GM12878 (cell line): ENCODE results near the gene RPL13A. TPM values are rescaled to one million over a fixed set of nuclear protein-coding genes. Genes with fewer than 3 reads are reported as not detected.

Experiments used
- ATAC-seq: fragments of 200-7000 bp; cut with Tn5 transposase; 3 replicates; pipeline ENCODE4 v1.9.1; 2020; ENCODE audit warnings: mild to moderate bottlenecking, moderate library complexity
- BruUV-seq: library from RNA; stranded (reverse); fragments of 400-500 nt; replicated peaks from 2 replicates; lab custom pipeline; 2021; lab: Mats Ljungman, UMichigan
- CTCF ChIA-PET: fragments of 300-600 bp; sonication (Branson Sonifier 250); formaldehyde crosslinking; extraction: SDS; loops from one replicate; lab custom pipeline; 2021; ENCODE audit warnings: inconsistent platforms; lab: Yijun Ruan, JAX
- POLR2A ChIA-PET: fragments of 350-600 bp; formaldehyde crosslinking; extraction: SDS; loops from one replicate; lab custom pipeline; 2021; ENCODE audit warnings: inconsistent platforms; lab: Charles Lee
- RAD21 ChIA-PET: fragments of 300-600 bp; sonication (Branson Sonifier 250); formaldehyde crosslinking; loops from one replicate; lab custom pipeline; 2023; ENCODE audit warnings: antibody characterized with exemption; ENCODE audit not compliant: unreplicated experiment; lab: Charles Lee
- SMC1A ChIA-PET: fragments of 300-600 bp; sonication (Branson Sonifier 250); formaldehyde crosslinking; loops from one replicate; lab custom pipeline; 2023; ENCODE audit not compliant: unreplicated experiment, uncharacterized antibody; lab: Charles Lee
- DNase-seq: peaks from one replicate; pipeline ENCODE4 v3.0.0-alpha.2; 2011; ENCODE audit warnings: low read depth, low spot score
- FAIRE-seq: peaks from 3 replicates; lab custom pipeline; 2011; peaks lifted over from hg19 to GRCh38; lab: Jason Lieb, UNC
- H2AFZ ChIP-seq: 2 replicates; pipeline ENCODE4 v1.6.0; 2011; ENCODE audit warnings: low read depth, low read length, control low read depth; ENCODE audit not compliant: control insufficient read depth
- H3K27ac ChIP-seq: 2 replicates; pipeline ENCODE4 v1.5.1; 2011; ENCODE audit warnings: control low read depth; ENCODE audit not compliant: control insufficient read depth, insufficient read depth
- H3K27me3 ChIP-seq, 2 experiments: replicated peaks in 1 of 2; 2 replicates each; pipeline versions ENCODE4 v1.6.0 to v1.6.1; 2011; ENCODE audit warnings: low read length in 1 of 2; ENCODE audit not compliant: control insufficient read depth in 2 of 2, insufficient read depth in 2 of 2
- H3K36me3 ChIP-seq, 2 experiments: 2 replicates each; pipeline ENCODE4 v1.5.1; 2011; ENCODE audit warnings: low read length in 1 of 2; ENCODE audit not compliant: control insufficient read depth in 2 of 2, insufficient read depth in 2 of 2
- H3K4me1 ChIP-seq: 2 replicates; pipeline ENCODE4 v1.6.1; 2011; ENCODE audit warnings: mild to moderate bottlenecking, low read length, moderate library complexity, mixed read lengths; ENCODE audit not compliant: control insufficient read depth, insufficient read depth
- H3K4me2 ChIP-seq: 2 replicates; pipeline ENCODE4 v1.6.0; 2011; ENCODE audit warnings: control low read depth; ENCODE audit not compliant: control insufficient read depth, insufficient read depth
- H3K4me3 ChIP-seq: fragments of 200-600 bp; sonication (generic); 2 replicates; pipeline ENCODE4 v1.5.1; 2016
- H3K79me2 ChIP-seq: 2 replicates; pipeline ENCODE4 v1.6.0; 2011; ENCODE audit warnings: low read length; ENCODE audit not compliant: control insufficient read depth, insufficient read depth
- H3K9ac ChIP-seq: 2 replicates; pipeline ENCODE4 v1.8.0; 2011; ENCODE audit warnings: low read length, control low read depth, mixed read lengths; ENCODE audit not compliant: control insufficient read depth, insufficient read depth
- H3K9me3 ChIP-seq: replicated peaks from 3 replicates; pipeline ENCODE4 v1.5.1; 2011; ENCODE audit warnings: mild to moderate bottlenecking, low read length; ENCODE audit not compliant: control insufficient read depth, insufficient read depth
- H4K20me1 ChIP-seq: 2 replicates; pipeline ENCODE4 v1.6.0; 2011; ENCODE audit not compliant: control insufficient read depth, insufficient read depth
- CHD4 ChIP-seq: fragments of 200-600 bp; sonication (generic); IDR thresholded peaks from 2 replicates; pipeline ENCODE4 v1.6.1; 2016; ENCODE audit warnings: mild to moderate bottlenecking
- CTCF ChIP-seq, 3 experiments: IDR thresholded peaks in 2 of 3; conservative IDR thresholded peaks in 1 of 3; 2 replicates each; pipeline ENCODE4 v1.5.1; 2011; ENCODE audit warnings: low read depth in 3 of 3, low read length in 3 of 3, mild to moderate bottlenecking in 3 of 3, control low read depth in 2 of 3, moderate library complexity in 2 of 3, inconsistent platforms in 1 of 3, mixed read lengths in 1 of 3; ENCODE audit not compliant: control insufficient read depth in 2 of 3, insufficient read depth in 1 of 3; ENCODE audit errors: extremely low read depth in 1 of 3
- MEF2B ChIP-seq: fragments of 450-650 bp; IDR thresholded peaks from 2 replicates; pipeline ENCODE4 v1.6.1; 2018; ENCODE audit warnings: mild to moderate bottlenecking, moderate library complexity; ENCODE audit not compliant: partially characterized antibody, poor library complexity, severe bottlenecking
- RCOR1 ChIP-seq: conservative IDR thresholded peaks from 2 replicates; pipeline ENCODE4 v1.6.1; 2012; ENCODE audit warnings: low read depth, low read length, improper control_type of control experiment
- RELA ChIP-seq: fragments of 450-650 bp; IDR thresholded peaks from 2 replicates; pipeline ENCODE4 v1.8.0; 2014; ENCODE audit warnings: borderline replicate concordance; ENCODE audit not compliant: partially characterized antibody
- REST ChIP-seq: IDR thresholded peaks from 2 replicates; pipeline ENCODE4 v1.6.1; 2012; ENCODE audit warnings: mild to moderate bottlenecking, low read depth, low read length
- STAT1 ChIP-seq: fragments of 450-650 bp; conservative IDR thresholded peaks from 2 replicates; pipeline ENCODE4 v1.6.1; 2014; ENCODE audit warnings: antibody characterized with exemption, mild to moderate bottlenecking
- WGBS: methylation state at CpG from one replicate; pipeline ENCODE4 v1.1.6; 2016; ENCODE audit warnings: low lambda C conversion rate; ENCODE audit not compliant: insufficient replicate concordance, insufficient coverage; ENCODE audit errors: missing lambda C conversion rate; 5-methylcytosine and 5-hydroxymethylcytosine counted together
- in situ Hi-C: fragments of 300-500 bp; cut with MboI; formaldehyde crosslinking; loops from 9 replicates; pipeline ENCODE4 v1.14.3; 2018; ENCODE audit warnings: mixed read lengths
- intact Hi-C: fragments of 100-400 bp; cut with micrococcal nuclease; formaldehyde crosslinking; loops from one replicate; pipeline ENCODE4 v1.14.2; 2022; ENCODE audit not compliant: unreplicated experiment
- polyA plus RNA-seq, 11 experiments: library from polyadenylated mRNA; depleted of rRNA in 4 of 11; unstranded in 6 of 11; stranded (reverse) in 5 of 11; fragments of >200 nt; fragmentation: Nextera tagmentation in 4 of 11; fragmentation: Illumina TruSeq in 1 of 11; extraction: Ambion mirVana in 4 of 11; extraction: Trizol in 1 of 11; gene quantifications; 1 replicate in 1 of 11; 2 replicates in 10 of 11; pipeline versions ENCODE4 v1.2.1 to v1.2.3, GENCODE V29; 2011 to 2016; ENCODE audit warnings: inconsistent platforms in 2 of 11, missing spikeins in 2 of 11, low read depth in 1 of 11
- total RNA-seq, 4 experiments: library from RNA; depleted of rRNA in 3 of 4; stranded (reverse); fragments of >200 nt in 3 of 4; fragmentation: Illumina TruSeq in 1 of 4; extraction: Trizol in 1 of 4; gene quantifications; 2 replicates each; pipeline versions ENCODE4 v1.2.1 to v1.2.3, GENCODE V29; 2013 to 2021
- TF ChIP-seq, protein P1 (sequence below): fragments of 450-650 bp; formaldehyde crosslinking; IDR thresholded peaks from 2 replicates; pipeline ENCODE4 v1.5.0; 2022; ENCODE audit warnings: mild to moderate bottlenecking, missing genetic modification characterization
- TF ChIP-seq, protein P2 (sequence below): fragments of 450-650 bp; formaldehyde crosslinking; IDR thresholded peaks from 2 replicates; pipeline ENCODE4 v1.4.0; 2022; ENCODE audit warnings: mild to moderate bottlenecking, moderate library complexity

The RPL13A gene
- total and polyA plus RNA-seq, 10 of the 15 experiments (the other 5 are each of a cell fraction or from before 2014, with no cell fraction given) = 1,426 to 8,961 (median 4,266) TPM

GRCh38 chr19:49514151-49514550 is 26.7 kb downstream of the RPL13A start (continued):
- TF ChIP-seq, protein P1, sequence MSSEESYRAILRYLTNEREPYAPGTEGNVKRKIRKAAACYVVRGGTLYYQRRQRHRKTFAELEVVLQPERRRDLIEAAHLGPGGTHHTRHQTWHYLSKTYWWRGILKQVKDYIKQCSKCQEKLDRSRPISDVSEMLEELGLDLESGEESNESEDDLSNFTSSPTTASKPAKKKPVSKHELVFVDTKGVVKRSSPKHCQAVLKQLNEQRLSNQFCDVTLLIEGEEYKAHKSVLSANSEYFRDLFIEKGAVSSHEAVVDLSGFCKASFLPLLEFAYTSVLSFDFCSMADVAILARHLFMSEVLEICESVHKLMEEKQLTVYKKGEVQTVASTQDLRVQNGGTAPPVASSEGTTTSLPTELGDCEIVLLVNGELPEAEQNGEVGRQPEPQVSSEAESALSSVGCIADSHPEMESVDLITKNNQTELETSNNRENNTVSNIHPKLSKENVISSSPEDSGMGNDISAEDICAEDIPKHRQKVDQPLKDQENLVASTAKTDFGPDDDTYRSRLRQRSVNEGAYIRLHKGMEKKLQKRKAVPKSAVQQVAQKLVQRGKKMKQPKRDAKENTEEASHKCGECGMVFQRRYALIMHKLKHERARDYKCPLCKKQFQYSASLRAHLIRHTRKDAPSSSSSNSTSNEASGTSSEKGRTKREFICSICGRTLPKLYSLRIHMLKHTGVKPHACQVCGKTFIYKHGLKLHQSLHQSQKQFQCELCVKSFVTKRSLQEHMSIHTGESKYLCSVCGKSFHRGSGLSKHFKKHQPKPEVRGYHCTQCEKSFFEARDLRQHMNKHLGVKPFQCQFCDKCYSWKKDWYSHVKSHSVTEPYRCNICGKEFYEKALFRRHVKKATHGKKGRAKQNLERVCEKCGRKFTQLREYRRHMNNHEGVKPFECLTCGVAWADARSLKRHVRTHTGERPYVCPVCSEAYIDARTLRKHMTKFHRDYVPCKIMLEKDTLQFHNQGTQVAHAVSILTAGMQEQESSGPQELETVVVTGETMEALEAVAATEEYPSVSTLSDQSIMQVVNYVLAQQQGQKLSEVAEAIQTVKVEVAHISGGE (CRISPR knock-in tag) = no peak
- TF ChIP-seq RELA = no peak

DNA sequence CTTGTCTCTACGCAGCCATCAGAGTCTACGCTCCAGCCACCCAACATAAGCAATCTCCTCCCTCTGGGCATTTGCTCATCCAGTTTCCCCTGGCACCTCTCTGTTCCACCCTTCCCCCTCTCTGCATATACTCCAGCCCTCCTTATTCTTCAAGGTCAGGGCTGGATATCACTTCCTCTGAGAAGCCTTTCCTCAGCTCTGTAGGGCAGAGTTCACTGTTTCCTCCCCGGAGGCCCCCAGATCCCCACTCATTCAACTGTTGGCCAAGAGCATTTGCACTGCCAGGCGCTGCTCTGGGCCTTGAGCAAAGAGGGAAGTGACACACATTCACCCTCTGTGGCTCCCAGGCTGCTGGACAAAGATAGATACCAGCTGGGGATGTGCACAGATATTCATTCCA is 28.4 kb downstream of the RPL13A start:
- H3K4me1 ChIP-seq = peaks cover 7% of the 10 kb centered on the region
- H3K36me3 ChIP-seq = no peaks in the 10 kb centered on the region
- ChIA-PET RAD21 (interaction anchor here (1.3 kb wide), 1 partner anchor 31 kb away, joined by 3 read pairs; no protein-coding TSS in a partner anchor), CTCF (interaction anchor here (1.0 kb wide), 1 partner anchor 18 kb away, joined by 3 read pairs; no protein-coding TSS in a partner anchor), POLR2A (no interaction called here), SMC1A (interaction anchor here (1.4 kb wide), 1 partner anchor 31 kb away, joined by 5 read pairs; no protein-coding TSS in a partner anchor)
- ATAC-seq (peak; percentile 30; the same call in 2 of the 3 replicates), FAIRE-seq (no peak), DNase-seq (no peak)
- H3K4me3 ChIP-seq = no peak overlapping the region
- WGBS = 50% methylated on average over 4 of the region's 4 CpGs
- no peaks in the 10 kb centered on the region; a peak in 1 of 4 replicates for H3K27me3 ChIP-seq
- no peak overlapping the region for H3K27ac ChIP-seq
- no peak overlapping the region for H3K9ac ChIP-seq
- H3K9me3 ChIP-seq = no peaks in the 10 kb centered on the region
- no peaks in the 10 kb centered on the region for H3K79me2 ChIP-seq
- intact Hi-C loops (no loop called here), in situ Hi-C loops (no loop called here)
- no peak overlapping the region for H3K4me2 ChIP-seq
- BruUV-seq = no TSS peak
- no peak overlapping the region for H2AFZ ChIP-seq
- no peaks in the 10 kb centered on the region for H4K20me1 ChIP-seq
- no peak for TF ChIP-seq RCOR1
- TF ChIP-seq CHD4 = no peak
- no peak for TF ChIP-seq CTCF (IDR thresholded peaks at IDR 0.05 in 2 of 3, conservative IDR thresholded peaks at IDR 0.05 in 1 of 3; ENCODE audit: control insufficient read depth in 2 of 3, extremely low read depth in 1 of 3, insufficient read depth in 1 of 3, low read depth in 3 of 3, low read length in 3 of 3)
- TF ChIP-seq MEF2B = no peak
- TF ChIP-seq STAT1 = no peak
- TF ChIP-seq, protein P2, sequence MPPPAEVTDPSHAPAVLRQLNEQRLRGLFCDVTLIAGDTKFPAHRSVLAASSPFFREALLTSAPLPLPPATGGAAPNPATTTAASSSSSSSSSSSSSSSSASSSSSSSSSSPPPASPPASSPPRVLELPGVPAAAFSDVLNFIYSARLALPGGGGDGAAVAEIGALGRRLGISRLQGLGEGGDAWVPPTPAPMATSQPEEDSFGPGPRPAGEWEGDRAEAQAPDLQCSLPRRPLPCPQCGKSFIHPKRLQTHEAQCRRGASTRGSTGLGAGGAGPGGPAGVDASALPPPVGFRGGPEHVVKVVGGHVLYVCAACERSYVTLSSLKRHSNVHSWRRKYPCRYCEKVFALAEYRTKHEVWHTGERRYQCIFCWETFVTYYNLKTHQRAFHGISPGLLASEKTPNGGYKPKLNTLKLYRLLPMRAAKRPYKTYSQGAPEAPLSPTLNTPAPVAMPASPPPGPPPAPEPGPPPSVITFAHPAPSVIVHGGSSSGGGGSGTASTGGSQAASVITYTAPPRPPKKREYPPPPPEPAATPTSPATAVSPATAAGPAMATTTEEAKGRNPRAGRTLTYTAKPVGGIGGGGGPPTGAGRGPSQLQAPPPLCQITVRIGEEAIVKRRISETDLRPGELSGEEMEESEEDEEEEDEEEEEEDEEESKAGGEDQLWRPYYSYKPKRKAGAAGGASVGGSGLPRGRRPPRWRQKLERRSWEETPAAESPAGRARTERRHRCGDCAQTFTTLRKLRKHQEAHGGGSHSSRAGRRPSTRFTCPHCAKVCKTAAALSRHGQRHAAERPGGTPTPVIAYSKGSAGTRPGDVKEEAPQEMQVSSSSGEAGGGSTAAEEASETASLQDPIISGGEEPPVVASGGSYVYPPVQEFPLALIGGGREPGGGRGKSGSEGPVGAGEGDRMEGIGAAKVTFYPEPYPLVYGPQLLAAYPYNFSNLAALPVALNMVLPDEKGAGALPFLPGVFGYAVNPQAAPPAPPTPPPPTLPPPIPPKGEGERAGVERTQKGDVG = no peak
- no peak for TF ChIP-seq REST
